IPS-11a (cell line): ENCODE data around the gene METAP2.
A peak's percentile ranks its signal among the peaks of the same experiment; 100 is the strongest.

Source experiments
- H3K4me3 ChIP-seq: one replicate; pipeline ENCODE4 v1.5.1; 2013; ENCODE audit warnings: low read depth, low read length, control low read depth

The METAP2 gene

DNA sequence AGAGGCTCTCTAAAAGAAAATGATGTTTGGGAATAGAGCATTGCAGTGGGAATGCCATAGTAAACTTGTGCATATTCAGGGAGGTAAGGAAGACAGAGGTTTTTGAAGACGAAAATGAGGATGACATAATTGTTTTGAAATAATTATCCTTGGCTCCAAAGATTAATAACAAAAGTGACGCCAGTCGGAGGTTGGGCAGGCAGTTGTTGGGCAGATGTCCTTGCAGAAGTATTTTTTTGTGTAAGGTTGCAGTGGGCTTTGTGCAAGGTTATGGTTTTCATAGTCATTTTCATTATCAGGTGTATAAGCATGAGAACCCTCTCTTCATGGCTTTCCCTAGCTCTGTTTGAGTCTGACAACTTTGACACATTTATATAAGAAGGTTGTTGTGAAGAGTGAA lies 35.3 kb downstream of the METAP2 start:
- H3K4me3 ChIP-seq = no peak overlapping the region

DNA sequence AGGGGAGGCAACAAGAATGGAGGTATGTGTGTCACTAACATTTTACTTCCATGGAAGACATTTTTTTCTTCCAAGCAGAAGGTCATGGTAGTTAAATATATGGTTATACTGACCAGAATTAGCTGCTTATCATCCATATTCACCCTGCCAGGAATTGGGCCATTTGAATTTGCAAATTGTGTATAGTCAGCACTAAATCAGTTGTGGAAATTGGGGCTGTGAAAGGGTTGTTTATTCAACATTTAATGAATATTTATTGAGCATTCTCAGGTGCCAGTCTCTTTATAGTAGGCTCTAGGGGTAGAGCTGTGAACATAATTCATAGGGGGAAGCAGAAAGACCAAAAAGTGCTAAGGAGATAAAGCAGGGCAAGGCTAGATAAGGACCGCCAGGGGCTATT lies 38.0 kb downstream of the METAP2 start:
- no peak overlapping the region for H3K4me3 ChIP-seq

DNA sequence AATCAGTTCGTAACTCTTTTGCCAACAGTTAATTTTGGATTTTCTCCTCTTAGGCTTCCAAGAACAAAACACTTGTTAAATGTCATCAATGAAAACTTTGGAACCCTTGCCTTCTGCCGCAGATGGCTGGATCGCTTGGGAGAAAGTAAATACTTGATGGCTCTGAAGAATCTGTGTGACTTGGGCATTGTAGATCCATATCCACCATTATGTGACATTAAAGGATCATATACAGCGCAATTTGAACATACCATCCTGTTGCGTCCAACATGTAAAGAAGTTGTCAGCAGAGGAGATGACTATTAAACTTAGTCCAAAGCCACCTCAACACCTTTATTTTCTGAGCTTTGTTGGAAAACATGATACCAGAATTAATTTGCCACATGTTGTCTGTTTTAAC lies 39.6 kb downstream of the METAP2 start:
- no peak overlapping the region for H3K4me3 ChIP-seq

DNA sequence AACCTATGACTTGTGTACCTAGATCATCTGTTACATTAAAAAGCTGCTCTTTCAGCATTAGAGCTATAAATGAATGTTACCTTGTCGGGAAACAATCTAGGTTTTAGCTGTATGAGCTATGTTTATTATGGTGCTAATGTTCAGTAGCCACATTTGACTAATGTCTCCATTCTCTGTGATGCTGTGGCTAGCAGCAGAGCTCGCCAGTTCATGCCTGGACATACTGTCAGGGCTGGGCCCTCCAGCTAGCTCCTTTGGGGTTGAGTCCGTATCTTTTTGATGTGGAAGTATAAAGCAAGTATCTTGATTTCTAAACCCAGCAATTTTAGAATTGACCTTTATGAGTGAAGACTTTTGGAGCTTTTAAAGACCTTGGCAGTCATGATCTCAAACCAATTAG lies 41.2 kb downstream of the METAP2 start:
- H3K4me3 ChIP-seq = no peak overlapping the region

DNA sequence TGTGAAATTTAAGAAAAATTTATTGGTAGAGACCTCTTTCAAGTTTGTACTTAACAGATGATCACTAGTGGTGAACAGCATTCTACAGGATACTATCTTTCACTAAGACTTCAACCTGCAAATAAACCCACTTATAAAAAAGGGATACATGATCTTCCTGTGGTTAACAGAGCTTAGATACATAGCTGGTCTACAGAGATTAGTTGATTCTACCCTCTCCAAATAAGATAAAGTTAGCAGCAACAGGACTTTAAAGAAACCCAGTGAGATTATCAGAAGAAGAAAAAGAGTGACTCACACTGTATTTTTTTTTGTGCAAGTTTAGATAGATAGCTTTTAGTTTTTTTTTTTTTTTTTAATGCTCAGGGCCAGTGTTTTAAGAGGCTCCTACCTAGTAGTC lies 42.8 kb downstream of the METAP2 start:
- no peak overlapping the region for H3K4me3 ChIP-seq

DNA sequence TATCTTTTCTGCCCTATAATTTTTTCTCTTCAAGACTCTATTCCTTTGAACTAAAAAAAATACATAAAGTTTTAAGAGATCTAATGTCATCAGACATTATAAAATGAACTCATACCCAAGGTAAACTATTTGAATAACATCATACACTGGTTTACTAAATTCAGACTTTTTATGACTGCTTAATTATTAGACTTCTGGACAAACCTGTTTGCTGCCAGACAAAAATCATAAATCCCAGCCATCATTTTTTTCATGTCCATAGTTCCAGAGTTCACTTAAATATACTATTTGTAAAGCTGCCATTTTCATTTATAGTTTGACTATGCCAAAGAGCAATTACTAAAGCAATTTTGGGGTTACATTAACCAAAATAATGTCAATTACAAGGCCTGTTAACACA lies 43.3 kb downstream of the METAP2 start:
- H3K4me3 ChIP-seq = no peak overlapping the region

DNA sequence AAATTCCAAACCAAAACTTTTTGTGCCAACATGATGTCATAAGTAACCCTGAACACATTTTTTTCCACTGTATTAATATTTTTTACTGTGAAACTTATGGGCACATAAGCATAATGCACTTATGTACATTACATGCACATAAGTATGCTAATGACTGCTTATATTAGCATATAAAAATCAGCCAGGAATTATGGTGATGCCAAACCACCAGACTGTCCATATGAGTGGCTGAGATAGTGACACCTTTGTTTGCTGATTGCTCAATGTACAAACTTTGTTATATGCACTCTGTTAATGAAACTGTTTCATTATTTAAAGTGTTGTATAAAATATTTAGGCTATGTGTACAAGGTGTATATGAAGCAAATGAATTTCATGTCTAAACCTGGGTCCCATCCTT lies 45.0 kb downstream of the METAP2 start:
- no peak overlapping the region for H3K4me3 ChIP-seq

DNA sequence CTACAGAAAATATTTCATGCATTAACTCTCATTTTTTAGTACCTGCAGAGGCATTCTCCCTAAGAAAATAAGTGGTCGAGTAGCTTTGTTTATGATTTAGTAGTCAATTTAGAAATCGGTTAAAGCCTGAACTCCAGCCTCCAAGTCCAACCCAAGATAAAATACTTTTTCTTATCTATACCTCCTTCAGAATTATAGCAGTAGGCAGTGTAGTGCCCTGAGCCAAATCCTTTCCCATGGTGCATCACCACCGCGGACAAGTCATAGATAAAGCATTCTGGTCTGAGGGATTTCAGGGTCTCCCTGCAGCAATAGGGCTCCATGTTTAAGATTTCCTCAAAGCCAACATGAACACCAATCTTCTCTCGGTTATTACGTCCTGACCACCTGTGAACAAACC lies 46.9 kb downstream of the METAP2 start:
- no peak overlapping the region for H3K4me3 ChIP-seq

DNA sequence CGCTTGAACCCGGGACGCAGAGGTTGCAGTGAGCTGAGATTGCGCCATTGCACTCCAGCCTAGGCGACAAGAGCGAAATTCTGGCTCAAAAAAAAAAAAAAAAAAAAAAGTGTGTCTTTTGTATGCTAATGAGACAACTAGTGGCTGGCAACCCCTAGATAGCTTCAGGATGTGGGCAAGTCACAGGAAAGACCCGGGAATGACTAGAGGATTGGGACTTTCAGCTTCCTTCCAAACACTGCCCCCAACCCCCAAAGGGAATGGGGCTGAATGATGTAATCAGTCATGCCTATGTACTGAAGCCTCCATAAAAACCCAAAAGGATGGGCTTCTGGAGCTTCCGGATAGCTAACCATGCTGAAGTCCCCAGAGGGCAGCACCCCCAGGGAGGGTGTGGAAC lies 48.7 kb downstream of the METAP2 start:
- no peak overlapping the region for H3K4me3 ChIP-seq

DNA sequence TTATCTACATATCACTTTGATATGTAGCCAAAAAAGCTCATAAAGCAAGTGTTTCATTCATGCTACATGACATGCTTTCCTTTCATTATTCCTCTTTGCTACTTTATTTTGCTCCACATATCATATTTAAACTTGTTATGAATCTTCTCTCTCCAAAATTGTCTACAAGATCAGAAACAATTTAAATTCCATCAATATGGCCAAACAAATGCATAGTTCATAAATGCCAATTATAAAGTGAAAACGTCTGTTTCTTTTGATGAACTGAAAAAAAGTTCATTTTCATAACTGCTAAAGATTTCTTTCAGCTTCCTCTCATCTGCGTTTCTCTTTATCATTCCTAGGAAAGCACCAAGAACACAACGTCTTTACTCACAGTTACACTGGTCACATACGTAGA lies 54.5 kb downstream of the METAP2 start:
- no peak overlapping the region for H3K4me3 ChIP-seq

DNA sequence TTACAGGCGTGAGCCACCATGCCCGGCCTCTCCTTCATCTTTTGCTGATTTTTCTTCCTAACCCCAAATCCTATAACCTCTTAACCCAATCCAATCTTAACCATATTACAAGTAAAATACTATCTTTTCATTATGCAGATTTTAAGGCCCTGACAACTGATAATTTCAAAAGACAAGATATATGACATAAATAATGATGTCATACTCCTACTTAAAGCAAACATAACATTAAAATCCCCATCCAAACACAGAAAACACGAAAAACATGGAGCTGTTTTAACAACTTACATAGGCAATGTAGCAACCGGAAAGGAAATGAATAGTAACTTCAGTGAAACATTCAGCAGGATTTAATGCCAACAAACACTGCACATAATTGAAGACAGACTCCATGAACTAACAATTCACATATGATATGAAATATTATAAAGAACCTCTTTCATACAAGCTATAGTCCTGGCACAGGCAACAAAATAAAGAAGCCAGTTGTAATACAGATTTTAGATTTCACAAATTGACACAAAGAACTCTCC lies 55.8 kb downstream of the METAP2 start:
- H3K4me3 ChIP-seq = no peak overlapping the region

DNA sequence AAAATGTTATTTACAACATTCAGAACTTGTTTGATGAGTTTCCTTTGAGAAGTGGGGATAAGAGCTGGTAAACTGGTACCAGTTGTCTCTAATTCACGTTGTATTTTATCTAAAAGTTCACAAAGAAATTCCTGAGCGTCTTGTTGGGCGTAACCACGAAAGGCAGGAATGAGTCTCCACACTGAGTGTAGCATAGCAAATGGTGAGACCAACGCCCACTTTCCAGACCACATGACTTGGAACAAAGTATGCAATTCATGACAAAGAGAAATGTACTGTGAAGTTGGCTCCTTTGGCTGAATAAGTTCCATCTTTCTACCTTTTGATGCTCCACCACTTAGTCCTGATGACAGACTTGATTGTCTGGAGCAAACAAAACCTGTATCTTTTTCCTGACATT lies 58.9 kb downstream of the METAP2 start:
- no peak overlapping the region for H3K4me3 ChIP-seq

DNA sequence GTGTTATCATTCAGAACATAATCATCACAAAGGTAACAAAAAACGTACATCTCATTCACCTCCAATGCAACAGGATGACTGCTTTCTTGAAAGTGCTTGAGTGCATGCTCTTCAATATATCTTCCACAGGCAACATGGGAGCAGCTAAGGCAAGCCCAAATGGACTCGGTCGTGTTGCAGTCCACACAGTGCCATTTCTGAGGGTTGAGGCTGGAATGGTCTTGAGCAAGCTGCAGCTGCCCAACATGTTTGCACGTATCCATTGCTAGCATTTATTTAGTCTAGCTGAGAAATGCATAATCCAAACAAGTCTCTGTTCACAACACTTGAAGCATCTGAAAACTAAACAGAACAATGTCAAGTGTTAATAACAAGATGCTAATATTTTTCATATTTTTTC lies 60.0 kb downstream of the METAP2 start:
- H3K4me3 ChIP-seq = no peak overlapping the region

DNA sequence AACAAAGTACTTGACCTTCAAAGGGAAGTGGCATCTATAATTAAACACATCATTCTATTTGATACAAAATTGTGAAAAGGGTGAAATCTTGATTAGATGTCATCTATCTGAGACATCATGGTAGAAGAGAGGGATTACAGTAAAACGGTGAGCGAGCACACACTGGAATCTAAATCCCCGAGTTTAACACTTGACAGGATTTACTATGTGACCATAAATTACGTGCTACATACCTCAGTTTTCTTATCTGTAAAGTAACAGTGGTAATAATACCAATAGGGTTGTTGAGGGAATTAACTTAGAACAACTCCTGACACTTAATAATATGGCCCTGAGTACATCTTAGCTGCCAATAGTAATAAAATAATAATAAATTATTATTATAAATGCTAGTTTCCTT lies 64.1 kb downstream of the METAP2 start:
- H3K4me3 ChIP-seq = no peak overlapping the region

DNA sequence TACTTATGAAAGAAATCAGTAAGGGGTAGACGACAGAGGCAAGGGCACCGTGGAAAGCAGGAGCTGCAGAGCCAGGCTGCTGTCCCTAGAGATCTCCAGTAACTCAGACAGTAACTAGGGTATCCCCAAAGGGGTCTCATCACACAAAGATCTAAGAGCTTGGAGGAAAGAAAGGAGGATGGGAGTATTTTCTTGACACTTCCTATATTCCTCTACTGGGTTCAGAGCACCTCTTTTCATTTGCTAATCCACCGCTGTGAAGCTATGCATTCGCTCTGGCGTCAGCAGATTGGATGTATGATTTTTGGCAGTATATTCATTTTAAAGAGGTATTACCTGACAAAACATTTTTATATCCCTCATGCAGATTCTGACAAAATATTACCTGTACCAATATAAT lies 64.7 kb downstream of the METAP2 start:
- H3K4me3 ChIP-seq = no peak overlapping the region

DNA sequence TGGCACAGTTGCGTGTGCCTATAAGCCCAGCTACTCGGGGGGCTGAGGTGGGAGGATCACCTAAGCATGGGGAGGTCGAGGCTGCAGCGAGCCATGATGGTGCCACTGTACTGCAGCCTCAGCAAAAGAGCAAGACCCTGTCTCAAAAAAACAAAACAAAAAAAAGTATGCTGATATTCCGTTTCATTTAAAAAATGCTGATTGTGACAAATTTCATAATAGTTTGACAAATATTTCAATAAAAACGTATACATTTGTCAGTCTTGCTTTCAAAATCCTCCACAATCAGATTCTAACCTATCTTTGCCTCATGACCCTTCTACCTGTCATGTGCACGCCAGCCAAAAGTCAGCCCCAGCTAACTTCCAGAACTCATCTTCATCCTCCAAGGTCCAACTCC lies 67.5 kb downstream of the METAP2 start:
- H3K4me3 ChIP-seq = no peak overlapping the region

DNA sequence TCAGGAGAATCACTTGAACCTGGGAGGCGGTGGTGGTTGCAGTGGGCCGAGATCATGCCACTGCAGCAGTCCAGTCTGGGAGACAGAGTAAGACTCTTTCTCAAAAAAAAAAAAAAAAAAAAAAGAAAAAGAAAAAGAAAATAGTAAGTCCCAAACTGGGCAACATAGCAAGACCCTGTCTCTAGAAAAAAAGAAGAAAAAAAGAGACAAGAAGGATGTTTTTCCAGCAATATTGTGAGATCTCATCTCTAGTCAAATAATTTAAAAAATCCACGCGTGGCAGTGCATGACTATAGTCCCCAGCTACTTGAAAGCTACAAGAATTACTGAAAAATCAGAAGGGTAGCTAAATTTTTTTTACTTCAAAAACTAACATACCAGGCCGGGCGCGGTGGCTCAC lies 69.4 kb downstream of the METAP2 start:
- H3K4me3 ChIP-seq = no peak overlapping the region

DNA sequence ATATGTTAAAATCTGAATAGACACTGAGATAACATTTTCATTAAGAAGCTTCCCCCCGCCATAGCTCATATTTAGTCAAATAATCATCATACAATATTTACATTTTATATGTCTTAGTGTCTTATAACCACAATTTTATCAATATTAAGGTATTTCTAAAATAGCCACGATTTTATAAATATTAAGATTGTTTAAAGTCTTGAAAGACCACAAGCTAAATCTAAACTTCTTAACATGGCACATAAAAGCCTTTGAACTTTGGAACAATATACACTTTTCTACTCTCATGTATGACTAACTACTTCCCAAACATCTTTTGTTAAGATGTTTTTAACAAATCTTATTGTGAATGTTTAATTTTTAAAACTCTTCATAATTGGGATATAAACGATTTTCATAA lies 70.8 kb downstream of the METAP2 start:
- H3K4me3 ChIP-seq = no peak overlapping the region

DNA sequence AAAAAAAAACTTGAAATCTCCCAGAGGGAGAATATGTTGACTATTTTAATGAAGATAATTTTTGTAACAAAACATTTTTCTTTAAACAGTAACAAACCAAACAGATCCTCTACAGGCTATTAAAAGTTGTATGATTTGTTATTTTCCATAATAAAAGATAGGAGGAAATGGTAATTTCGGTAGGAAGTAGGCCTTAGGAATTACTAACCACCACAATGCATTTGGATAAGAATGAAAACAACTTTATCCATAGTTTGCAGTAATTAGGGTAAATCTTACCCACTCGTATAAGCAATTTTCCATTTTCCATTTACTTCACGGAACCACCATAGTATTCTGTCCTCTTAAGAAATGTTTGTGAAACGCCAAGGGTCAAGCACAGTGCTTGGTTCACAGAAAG lies 71.4 kb downstream of the METAP2 start:
- H3K4me3 ChIP-seq = peak overlapping the region; percentile 37

DNA sequence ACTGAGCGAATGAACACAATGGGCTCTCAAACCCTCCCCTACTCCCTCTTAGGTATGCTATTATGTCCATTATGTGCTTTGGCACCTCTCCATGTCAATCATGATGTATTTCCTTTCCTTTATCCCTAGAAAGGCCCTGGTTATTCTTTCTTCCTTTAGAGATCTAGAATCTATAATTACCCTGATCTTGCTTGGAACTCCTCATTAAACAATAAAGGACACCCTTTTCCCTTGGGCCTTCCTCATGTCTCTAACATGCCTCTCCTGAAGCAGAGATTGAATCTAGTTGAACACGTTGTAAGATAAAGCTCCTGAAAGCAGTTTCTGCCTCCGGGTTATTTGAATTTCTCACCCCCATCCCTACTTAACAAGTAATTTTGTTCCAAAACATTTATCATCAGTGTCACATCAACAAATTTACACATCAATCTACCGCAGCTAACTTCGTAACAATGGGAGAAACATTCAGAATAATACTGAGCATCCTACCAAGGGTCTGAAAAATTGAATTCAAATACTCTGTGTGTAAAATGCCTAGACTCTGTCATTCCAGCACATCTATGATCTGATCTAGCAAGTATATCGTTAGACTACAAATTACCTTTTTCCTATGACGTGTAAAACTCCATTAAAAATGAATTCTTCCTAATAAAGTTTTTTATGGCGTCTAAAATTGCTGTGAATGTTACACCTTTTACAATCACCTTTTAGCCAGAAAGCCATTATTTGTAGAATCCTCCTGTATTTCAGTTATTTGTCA lies 72.0 kb downstream of the METAP2 start:
- H3K4me3 ChIP-seq = peak overlapping the region; percentile 37

DNA sequence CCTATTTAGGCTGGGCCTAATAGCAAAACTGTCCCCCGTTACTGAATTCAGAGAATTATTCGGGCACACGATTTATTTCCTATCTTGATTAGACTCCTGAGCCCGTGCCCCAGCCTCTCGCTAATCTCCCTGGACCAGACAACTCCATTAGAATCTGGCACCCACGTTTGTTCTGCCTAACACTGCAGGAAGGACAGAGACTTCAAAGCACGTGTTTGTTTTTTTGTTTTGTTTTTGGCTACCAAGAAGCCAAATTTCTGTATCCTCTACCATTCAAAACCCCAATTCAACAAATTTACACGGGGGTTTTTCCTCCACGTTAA lies 72.5 kb downstream of the METAP2 start:
- H3K4me3 ChIP-seq = peak overlapping the region; percentile 37

DNA sequence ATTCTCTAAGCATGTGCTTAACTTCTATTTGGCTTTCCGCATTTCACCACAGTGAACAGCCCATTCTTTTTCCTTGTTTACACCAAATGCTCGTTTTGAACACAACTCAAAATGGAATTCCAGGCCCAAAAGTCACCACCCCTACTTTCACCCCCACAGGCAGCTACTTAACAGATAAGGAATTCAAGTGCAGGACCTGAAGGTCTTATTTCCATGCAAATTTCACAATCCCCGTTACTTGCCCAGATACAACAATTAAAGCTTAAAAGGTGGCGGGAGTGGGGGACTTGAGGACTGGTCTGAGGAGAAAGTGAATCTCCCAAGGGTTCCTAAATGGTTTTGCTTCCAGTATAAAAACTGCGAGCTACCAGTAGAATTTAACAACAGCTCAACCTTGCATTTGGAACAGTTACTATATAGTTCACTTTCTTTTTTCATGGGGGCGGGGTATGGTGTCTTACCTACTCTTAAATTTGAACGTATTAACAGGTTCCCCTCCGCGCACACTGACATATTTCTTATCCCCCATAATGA lies 73.6 kb downstream of the METAP2 start:
- H3K4me3 ChIP-seq = peak overlapping the region; percentile 92

DNA sequence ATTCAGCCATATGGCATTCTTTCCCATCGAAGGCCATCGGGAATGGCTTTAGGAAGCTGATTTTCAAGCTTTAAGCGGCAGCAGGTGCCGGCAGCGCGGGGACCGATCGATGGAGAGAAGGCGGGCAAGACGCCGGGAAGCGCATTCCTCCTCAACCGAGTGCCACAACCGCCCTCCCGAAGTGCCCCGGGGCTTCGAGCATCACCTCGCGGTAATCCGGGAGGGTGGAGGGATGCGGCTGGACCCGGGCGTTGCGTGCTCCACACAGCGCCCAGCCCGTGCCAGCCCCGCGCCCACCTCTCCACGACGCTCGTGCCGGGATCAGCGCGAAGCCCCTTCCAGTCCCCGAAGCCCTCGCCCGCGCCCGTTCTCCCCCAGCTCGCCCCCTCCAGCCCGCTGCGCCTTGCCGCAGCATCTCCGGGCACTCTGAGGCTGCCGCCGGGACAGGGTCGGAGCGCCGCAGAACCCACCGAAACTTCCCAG lies 74.1 kb downstream of the METAP2 start:
- peak overlapping the region; percentile 92 for H3K4me3 ChIP-seq
